ENCODE results near the gene ZFP92. TPM values are rescaled to one million over a fixed set of nuclear protein-coding genes. Genes with fewer than 3 reads are reported as not detected.

ZFP92 gene
- total RNA-seq, 1 experiment from 2014 or later, result 0.16 TPM

GRCh38 chrX:153449368-153450113 is 38.3 kb downstream of the ZFP92 start:
- no TSS peak for BruUV-seq (replicated peaks)
- no peak overlapping the region for H3K4me3 ChIP-seq (ENCODE audit: low read depth, low read length)
- H3K4me1 Mint-ChIP-seq (ENCODE audit: low read depth, unreplicated experiment), result no peaks in the 10 kb centered on the region
- CTCF ChIA-PET, result no interaction called here
- H3K36me3 Mint-ChIP-seq (ENCODE audit: insufficient read depth, unreplicated experiment), result peaks cover 10% of the 10 kb centered on the region
- H3K27me3 Mint-ChIP-seq (ENCODE audit: insufficient read depth, unreplicated experiment), result no peaks in the 10 kb centered on the region
- no peaks in the 10 kb centered on the region for H3K9me3 ChIP-seq
- H3K27ac Mint-ChIP-seq (ENCODE audit: unreplicated experiment), result no peak overlapping the region
- no peak overlapping the region for H3K4me3 Mint-ChIP-seq (ENCODE audit: unreplicated experiment)
- no peaks in the 10 kb centered on the region for H3K36me3 ChIP-seq (ENCODE audit: control insufficient read depth, insufficient read depth, low read length)
- POLR2A ChIA-PET, result no interaction called here
- H3K4me1 ChIP-seq, result no peaks in the 10 kb centered on the region
- H3K27me3 ChIP-seq (replicated peaks; ENCODE audit: control insufficient read depth, insufficient read depth, low read length), result no peaks in the 10 kb centered on the region
- DNase-seq, result no peak
- no peak for TF ChIP-seq CTCF (IDR thresholded peaks at IDR 0.05; ENCODE audit: insufficient read depth in 1 of 2, low read depth in 1 of 2, low read length in 1 of 2, severe bottlenecking in 1 of 2, unreplicated experiment in 1 of 2)
- intact Hi-C loops (cut with micrococcal nuclease; ENCODE audit: unreplicated experiment), result no loop called here
- H3K9me3 Mint-ChIP-seq (ENCODE audit: unreplicated experiment), result no peaks in the 10 kb centered on the region

- Mint-ChIP-seq H3K27ac (ENCODE audit: unreplicated experiment) (no peak overlapping the region), H3K9me3 (ENCODE audit: unreplicated experiment) (no peaks in the 10 kb centered on the region), H3K27me3 (ENCODE audit: insufficient read depth, unreplicated experiment) (no peaks in the 10 kb centered on the region), H3K36me3 (ENCODE audit: insufficient read depth, unreplicated experiment) (peaks cover 10% of the 10 kb centered on the region), H3K4me1 (ENCODE audit: low read depth, unreplicated experiment) (no peaks in the 10 kb centered on the region), H3K4me3 (ENCODE audit: unreplicated experiment) (no peak overlapping the region)
- Histone ChIP-seq H3K4me3 (ENCODE audit: low read depth, low read length) (no peak overlapping the region), H3K27me3 (replicated peaks; ENCODE audit: control insufficient read depth, insufficient read depth, low read length) (no peaks in the 10 kb centered on the region), H3K36me3 (ENCODE audit: control insufficient read depth, insufficient read depth, low read length) (no peaks in the 10 kb centered on the region), H3K9me3 (no peaks in the 10 kb centered on the region), H3K4me1 (no peaks in the 10 kb centered on the region)
- DNase-seq, result no peak
- intact Hi-C loops (cut with micrococcal nuclease; ENCODE audit: unreplicated experiment), result no loop called here
- TF ChIP-seq CTCF (IDR thresholded peaks at IDR 0.05; ENCODE audit: insufficient read depth in 1 of 2, low read depth in 1 of 2, low read length in 1 of 2, severe bottlenecking in 1 of 2, unreplicated experiment in 1 of 2), result no peak
- no TSS peak for BruUV-seq (replicated peaks)
- ChIA-PET POLR2A (no interaction called here), CTCF (no interaction called here)
Observed at GRCh38 chrX:153450114-153450948, 39.1 kb downstream of the ZFP92 start.

GRCh38 chrX:153450949-153451277 is 39.6 kb downstream of the ZFP92 start:
- Histone ChIP-seq H3K4me3 (ENCODE audit: low read depth, low read length) (no peak overlapping the region), H3K9me3 (no peaks in the 10 kb centered on the region), H3K27me3 (replicated peaks; ENCODE audit: control insufficient read depth, insufficient read depth, low read length) (no peaks in the 10 kb centered on the region), H3K4me1 (no peaks in the 10 kb centered on the region), H3K36me3 (ENCODE audit: control insufficient read depth, insufficient read depth, low read length) (no peaks in the 10 kb centered on the region)
- no peak for TF ChIP-seq CTCF (IDR thresholded peaks at IDR 0.05; ENCODE audit: insufficient read depth in 1 of 2, low read depth in 1 of 2, low read length in 1 of 2, severe bottlenecking in 1 of 2, unreplicated experiment in 1 of 2)
- no peak overlapping the region for H3K27ac Mint-ChIP-seq (ENCODE audit: unreplicated experiment)
- no peak overlapping the region for H3K4me3 Mint-ChIP-seq (ENCODE audit: unreplicated experiment)
- H3K9me3 Mint-ChIP-seq (ENCODE audit: unreplicated experiment), result no peaks in the 10 kb centered on the region
- H3K4me1 Mint-ChIP-seq (ENCODE audit: low read depth, unreplicated experiment), result no peaks in the 10 kb centered on the region
- H3K36me3 Mint-ChIP-seq (ENCODE audit: insufficient read depth, unreplicated experiment), result peaks cover 10% of the 10 kb centered on the region
- intact Hi-C loops (cut with micrococcal nuclease; ENCODE audit: unreplicated experiment), result no loop called here
- BruUV-seq (replicated peaks), result no TSS peak
- ChIA-PET POLR2A (no interaction called here), CTCF (no interaction called here)
- no peaks in the 10 kb centered on the region for H3K27me3 Mint-ChIP-seq (ENCODE audit: insufficient read depth, unreplicated experiment)
- no peak for DNase-seq

All from Caco-2 (cell line).